ENCODE data around the gene CACNA1I. TPM values are rescaled to one million over a fixed set of nuclear protein-coding genes. Genes with fewer than 3 reads are reported as not detected.

CACNA1I gene
- total RNA-seq, 2 experiments from 2014 or later, result 29.2 to 30.1 TPM

DNA sequence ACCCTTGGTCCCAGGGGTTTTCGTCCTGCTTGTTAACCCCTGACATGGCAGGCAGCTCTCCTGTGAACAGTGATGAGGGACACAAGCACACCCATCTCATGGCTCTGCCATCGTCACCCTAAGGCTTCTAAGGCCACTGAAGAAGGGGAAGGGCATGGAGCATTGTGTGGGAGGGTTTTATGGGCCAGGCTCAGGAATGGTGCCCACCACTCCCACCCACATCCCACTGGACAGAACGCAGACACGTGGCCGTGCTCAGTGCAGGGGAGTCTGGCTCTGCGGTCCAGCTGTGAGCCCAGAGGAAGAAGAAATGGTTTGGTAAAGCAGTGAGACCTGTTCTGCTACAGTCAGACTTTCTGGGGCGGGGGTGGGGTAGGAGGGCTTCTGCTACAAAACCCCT is 130.0 kb downstream of the CACNA1I start:
- intact Hi-C loops (cut with DNase I, micrococcal nuclease), result loop anchor here in 1 of 2 experiments (10.0 kb wide), 1 partner anchor 324 kb away; no protein-coding TSS in a partner anchor
- no peak overlapping the region for H3K4me3 ChIP-seq (ENCODE audit: low read length)
- H3K27ac ChIP-seq (ENCODE audit: low read depth in 1 of 2, low read length in 2 of 2), result no peak overlapping the region
- CTCF ChIA-PET, result no interaction called here
- no peak overlapping the region for H3K4me3 Mint-ChIP-seq
- H3K27me3 Mint-ChIP-seq, result peaks cover 4% of the 10 kb centered on the region
- H3K4me1 Mint-ChIP-seq (ENCODE audit: low read depth), result no peaks in the 10 kb centered on the region
- no peak for DNase-seq
- POLR2A ChIA-PET, result no interaction called here
- H3K27me3 ChIP-seq (ENCODE audit: control insufficient read depth in 1 of 2, insufficient read depth in 2 of 2, low read length in 2 of 2), result no peaks in the 10 kb centered on the region
- H3K4me1 ChIP-seq (ENCODE audit: insufficient read depth, low read length), result no peaks in the 10 kb centered on the region
- ATAC-seq (ENCODE audit: poor library complexity), result no peak
- H3K36me3 Mint-ChIP-seq (ENCODE audit: low read depth), result no peaks in the 10 kb centered on the region
- no peak overlapping the region for H3K27ac Mint-ChIP-seq
- no peaks in the 10 kb centered on the region for H3K36me3 ChIP-seq (ENCODE audit: insufficient read depth, low read length)
- H3K9me3 ChIP-seq (ENCODE audit: control insufficient read depth in 1 of 2, insufficient read depth in 1 of 2, low read length in 2 of 2), result no peaks in the 10 kb centered on the region
- TF ChIP-seq, protein P1, sequence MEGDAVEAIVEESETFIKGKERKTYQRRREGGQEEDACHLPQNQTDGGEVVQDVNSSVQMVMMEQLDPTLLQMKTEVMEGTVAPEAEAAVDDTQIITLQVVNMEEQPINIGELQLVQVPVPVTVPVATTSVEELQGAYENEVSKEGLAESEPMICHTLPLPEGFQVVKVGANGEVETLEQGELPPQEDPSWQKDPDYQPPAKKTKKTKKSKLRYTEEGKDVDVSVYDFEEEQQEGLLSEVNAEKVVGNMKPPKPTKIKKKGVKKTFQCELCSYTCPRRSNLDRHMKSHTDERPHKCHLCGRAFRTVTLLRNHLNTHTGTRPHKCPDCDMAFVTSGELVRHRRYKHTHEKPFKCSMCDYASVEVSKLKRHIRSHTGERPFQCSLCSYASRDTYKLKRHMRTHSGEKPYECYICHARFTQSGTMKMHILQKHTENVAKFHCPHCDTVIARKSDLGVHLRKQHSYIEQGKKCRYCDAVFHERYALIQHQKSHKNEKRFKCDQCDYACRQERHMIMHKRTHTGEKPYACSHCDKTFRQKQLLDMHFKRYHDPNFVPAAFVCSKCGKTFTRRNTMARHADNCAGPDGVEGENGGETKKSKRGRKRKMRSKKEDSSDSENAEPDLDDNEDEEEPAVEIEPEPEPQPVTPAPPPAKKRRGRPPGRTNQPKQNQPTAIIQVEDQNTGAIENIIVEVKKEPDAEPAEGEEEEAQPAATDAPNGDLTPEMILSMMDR (IDR thresholded peaks at IDR 0.05), result no peak
- H3K9me3 Mint-ChIP-seq, result no peaks in the 10 kb centered on the region

DNA sequence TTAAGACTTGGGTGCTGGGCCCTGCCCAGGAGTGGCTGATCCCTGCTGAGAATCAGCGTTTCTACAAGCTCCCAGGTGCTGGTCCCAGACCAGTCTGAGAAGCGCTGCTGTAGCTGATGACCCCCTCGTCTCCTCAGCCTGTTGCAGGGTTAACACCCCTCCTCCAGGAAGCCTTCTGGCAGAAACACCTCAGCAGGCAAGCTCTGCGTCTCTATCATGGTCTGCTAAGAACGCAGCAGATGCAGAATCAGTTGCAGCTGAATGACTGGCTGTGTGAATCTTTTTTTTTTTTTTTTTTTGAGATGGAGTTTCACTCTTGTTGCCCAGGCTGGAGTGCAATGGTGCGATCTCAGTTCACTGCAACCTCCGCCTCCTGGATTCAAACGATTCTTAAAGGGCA is 132.5 kb downstream of the CACNA1I start:
- POLR2A ChIA-PET, result no interaction called here
- intact Hi-C loops (cut with DNase I, micrococcal nuclease), result loop anchor here in 1 of 2 experiments (10.0 kb wide), 1 partner anchor 322 kb away; no protein-coding TSS in a partner anchor
- Histone ChIP-seq H3K4me3 (ENCODE audit: low read length) (no peak overlapping the region), H3K36me3 (ENCODE audit: insufficient read depth, low read length) (no peaks in the 10 kb centered on the region), H3K27me3 (ENCODE audit: control insufficient read depth in 1 of 2, insufficient read depth in 2 of 2, low read length in 2 of 2) (no peaks in the 10 kb centered on the region), H3K9me3 (ENCODE audit: control insufficient read depth in 1 of 2, insufficient read depth in 1 of 2, low read length in 2 of 2) (no peaks in the 10 kb centered on the region), H3K4me1 (ENCODE audit: insufficient read depth, low read length) (no peaks in the 10 kb centered on the region), H3K27ac (ENCODE audit: low read depth in 1 of 2, low read length in 2 of 2) (no peak overlapping the region)
- no peaks in the 10 kb centered on the region for H3K4me1 Mint-ChIP-seq (ENCODE audit: low read depth)
- H3K27ac Mint-ChIP-seq, result no peak overlapping the region
- H3K4me3 Mint-ChIP-seq, result no peak overlapping the region
- CTCF ChIA-PET, result no interaction called here
- no peaks in the 10 kb centered on the region for H3K27me3 Mint-ChIP-seq
- DNase-seq, result no peak
- H3K36me3 Mint-ChIP-seq (ENCODE audit: low read depth), result no peaks in the 10 kb centered on the region
- TF ChIP-seq, protein P1 (IDR thresholded peaks at IDR 0.05), result no peak
- no peak for ATAC-seq (ENCODE audit: poor library complexity)
- H3K9me3 Mint-ChIP-seq, result no peaks in the 10 kb centered on the region

DNA sequence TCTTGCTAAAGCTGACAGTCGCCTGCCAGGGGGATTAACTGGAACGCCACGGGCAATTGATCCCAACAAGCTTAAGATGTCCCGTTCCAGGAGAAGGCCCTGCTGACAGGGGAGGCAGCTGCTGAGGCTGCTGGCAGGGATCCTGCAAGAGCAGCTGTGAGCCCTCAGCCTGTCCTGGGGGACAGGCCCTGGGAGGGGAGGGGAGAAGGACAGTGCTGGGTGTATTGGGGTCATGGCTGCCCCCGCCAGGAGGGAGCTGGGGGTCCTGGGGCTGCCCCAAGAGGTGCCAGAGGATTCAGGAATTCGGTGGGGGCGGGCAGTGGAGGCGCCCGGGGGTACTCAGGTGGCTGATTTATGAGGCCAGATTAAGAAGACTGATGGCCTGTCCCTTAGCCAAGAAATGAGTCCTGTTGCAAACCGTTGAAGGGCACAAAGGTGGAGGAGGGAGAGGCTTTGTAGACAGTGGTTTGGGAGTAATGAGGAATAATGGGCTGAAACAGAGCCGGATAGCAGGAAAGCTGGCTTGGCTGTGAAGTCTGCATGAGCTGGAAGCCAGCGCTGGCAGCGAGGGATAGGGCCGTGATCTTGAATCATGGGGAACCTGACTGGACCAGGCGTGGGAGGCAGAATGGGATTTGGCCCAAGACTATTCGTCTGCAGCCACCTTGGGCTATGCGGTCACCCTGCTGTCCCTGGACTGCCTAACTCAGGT is 133.5 kb downstream of the CACNA1I start:
- no peaks in the 10 kb centered on the region for H3K27me3 Mint-ChIP-seq
- no peaks in the 10 kb centered on the region for H3K9me3 Mint-ChIP-seq
- DNase-seq (no peak), ATAC-seq (ENCODE audit: poor library complexity) (no peak)
- CTCF ChIA-PET, result no interaction called here
- H3K27ac ChIP-seq (ENCODE audit: low read depth in 1 of 2, low read length in 2 of 2), result no peak overlapping the region
- no peaks in the 10 kb centered on the region for H3K4me1 ChIP-seq (ENCODE audit: insufficient read depth, low read length)
- H3K36me3 Mint-ChIP-seq (ENCODE audit: low read depth), result no peaks in the 10 kb centered on the region
- no peaks in the 10 kb centered on the region for H3K36me3 ChIP-seq (ENCODE audit: insufficient read depth, low read length)
- intact Hi-C loops (cut with DNase I, micrococcal nuclease), result loop anchor here in 1 of 2 experiments (10.0 kb wide), 1 partner anchor 321 kb away; no protein-coding TSS in a partner anchor
- H3K27me3 ChIP-seq (ENCODE audit: control insufficient read depth in 1 of 2, insufficient read depth in 2 of 2, low read length in 2 of 2), result no peaks in the 10 kb centered on the region
- no peaks in the 10 kb centered on the region for H3K9me3 ChIP-seq (ENCODE audit: control insufficient read depth in 1 of 2, insufficient read depth in 1 of 2, low read length in 2 of 2)
- H3K4me3 Mint-ChIP-seq, result no peak overlapping the region
- H3K27ac Mint-ChIP-seq, result no peak overlapping the region
- H3K4me1 Mint-ChIP-seq (ENCODE audit: low read depth), result no peaks in the 10 kb centered on the region
- TF ChIP-seq, protein P1 (IDR thresholded peaks at IDR 0.05), result no peak
- no peak overlapping the region for H3K4me3 ChIP-seq (ENCODE audit: low read length)
- POLR2A ChIA-PET, result no interaction called here
